IPS-20b (cell line): Measurements from ENCODE around the gene CCDC71L.

ENCODE experiments used
- H3K27ac ChIP-seq: one replicate; pipeline ENCODE4 v1.5.1; 2013; ENCODE audit warnings: low read length
- H3K27me3 ChIP-seq: 2 replicates; pipeline ENCODE4 v1.6.1; 2013; ENCODE audit warnings: mild to moderate bottlenecking, low read length, inconsistent platforms; ENCODE audit not compliant: insufficient read depth
- H3K36me3 ChIP-seq: 2 replicates; pipeline ENCODE4 v1.6.1; 2013; ENCODE audit warnings: low read depth, mild to moderate bottlenecking, inconsistent platforms, low read length, moderate library complexity; ENCODE audit not compliant: insufficient read depth
- H3K4me1 ChIP-seq: 2 replicates; pipeline ENCODE4 v1.6.1; 2013; ENCODE audit warnings: mild to moderate bottlenecking, control low read depth, inconsistent platforms, low read length, moderate library complexity; ENCODE audit not compliant: insufficient read depth
- H3K4me3 ChIP-seq: 2 replicates; pipeline ENCODE4 v1.5.1; 2013; ENCODE audit warnings: mild to moderate bottlenecking, low read length, inconsistent platforms
- H3K9ac ChIP-seq: 2 replicates; pipeline ENCODE4 v1.6.1; 2013; ENCODE audit warnings: low read depth, mild to moderate bottlenecking, inconsistent platforms, low read length, moderate library complexity
- H3K9me3 ChIP-seq: 2 replicates; pipeline ENCODE4 v1.6.1; 2013; ENCODE audit warnings: mild to moderate bottlenecking, low read depth, low read length, inconsistent platforms; ENCODE audit not compliant: insufficient read depth

The CCDC71L gene

DNA sequence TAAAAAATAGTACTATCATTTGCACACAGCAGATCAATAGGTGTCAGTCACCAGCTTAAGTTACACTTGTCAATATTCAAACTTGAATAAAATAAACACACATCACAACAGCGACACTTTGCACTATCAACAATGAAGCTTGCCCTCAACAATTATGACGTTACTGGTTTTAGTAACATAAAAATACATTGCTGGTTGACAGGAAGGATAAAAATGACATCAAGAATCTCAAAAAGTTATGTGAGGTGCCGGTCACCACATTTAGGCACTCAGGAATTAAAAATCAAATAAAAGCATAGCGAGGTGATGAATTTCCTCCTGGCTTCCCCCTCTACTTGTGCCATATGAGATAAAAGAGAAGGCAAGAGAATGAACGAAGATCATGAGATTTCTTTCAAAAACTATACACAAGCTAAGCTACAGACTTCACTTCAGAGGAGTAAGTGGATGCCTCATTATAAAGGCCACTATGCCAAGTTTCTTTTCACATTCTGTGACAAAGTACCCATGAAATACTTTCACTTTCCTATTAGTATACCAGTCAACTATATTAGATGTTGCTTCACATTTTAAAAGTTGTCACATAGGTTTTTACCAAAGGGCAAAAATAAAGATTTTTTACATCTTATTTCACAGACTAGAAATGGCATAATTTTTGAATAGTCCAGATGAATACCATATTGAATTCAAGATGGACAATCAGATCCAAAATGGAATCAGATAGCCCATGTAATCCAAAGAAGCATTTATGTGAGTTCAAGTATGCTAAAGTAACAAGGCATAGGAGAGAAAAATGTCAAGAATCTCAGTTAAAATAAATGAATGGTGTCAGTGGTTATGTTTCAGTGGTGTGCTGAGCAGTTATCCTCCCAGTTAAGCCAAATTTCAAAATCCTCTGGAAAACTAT is 3.6 kb downstream of the CCDC71L start:
- H3K36me3 ChIP-seq, result no peaks in the 10 kb centered on the region
- H3K27ac ChIP-seq, result no peak overlapping the region
- H3K4me3 ChIP-seq, result no peak overlapping the region
- peaks cover 3% of the 10 kb centered on the region; the same call in 1 of the 2 replicates for H3K4me1 ChIP-seq
- H3K27me3 ChIP-seq, result no peaks in the 10 kb centered on the region
- H3K9me3 ChIP-seq, result no peaks in the 10 kb centered on the region
- no peak overlapping the region for H3K9ac ChIP-seq

DNA sequence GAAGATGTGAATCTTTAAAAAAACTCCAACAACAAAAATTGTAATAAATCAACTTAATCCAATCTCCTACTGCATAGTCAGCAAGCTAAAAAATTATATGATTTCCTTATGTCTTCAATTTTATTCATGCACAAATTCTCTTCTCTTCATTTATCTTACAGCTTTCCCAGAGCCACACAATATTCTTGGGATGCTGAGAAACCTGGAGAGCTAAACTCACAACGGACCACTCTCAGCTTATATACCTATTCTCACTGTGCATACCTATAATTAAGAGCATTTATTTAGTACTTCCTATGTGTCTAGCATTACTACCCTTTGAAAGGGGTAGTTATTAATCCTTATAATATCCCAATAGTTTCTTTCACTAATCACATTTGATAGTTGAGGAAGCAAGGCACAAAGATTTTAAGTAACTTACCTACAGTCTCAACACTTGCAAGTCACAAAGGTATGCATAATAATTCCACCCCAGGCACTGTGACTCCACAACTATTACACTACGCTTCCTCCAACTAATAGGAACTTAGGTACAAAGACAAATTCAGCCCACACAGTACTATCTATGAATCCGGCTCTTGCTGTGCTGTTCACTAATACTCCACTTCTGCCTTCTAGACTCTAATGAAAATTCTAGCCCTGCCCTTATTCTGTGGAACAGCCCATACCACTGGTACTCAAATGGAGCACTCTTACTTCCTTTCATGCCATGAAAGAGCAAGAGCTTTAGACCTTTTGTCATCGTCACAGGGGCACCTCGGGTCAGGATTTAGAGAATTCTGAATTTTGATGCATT is 5.1 kb downstream of the CCDC71L start:
- no peak overlapping the region for H3K27ac ChIP-seq
- peaks cover 3% of the 10 kb centered on the region; the same call in 1 of the 2 replicates for H3K4me1 ChIP-seq
- H3K9ac ChIP-seq, result no peak overlapping the region
- no peaks in the 10 kb centered on the region for H3K27me3 ChIP-seq
- no peak overlapping the region for H3K4me3 ChIP-seq
- H3K9me3 ChIP-seq, result no peaks in the 10 kb centered on the region
- no peaks in the 10 kb centered on the region for H3K36me3 ChIP-seq

DNA sequence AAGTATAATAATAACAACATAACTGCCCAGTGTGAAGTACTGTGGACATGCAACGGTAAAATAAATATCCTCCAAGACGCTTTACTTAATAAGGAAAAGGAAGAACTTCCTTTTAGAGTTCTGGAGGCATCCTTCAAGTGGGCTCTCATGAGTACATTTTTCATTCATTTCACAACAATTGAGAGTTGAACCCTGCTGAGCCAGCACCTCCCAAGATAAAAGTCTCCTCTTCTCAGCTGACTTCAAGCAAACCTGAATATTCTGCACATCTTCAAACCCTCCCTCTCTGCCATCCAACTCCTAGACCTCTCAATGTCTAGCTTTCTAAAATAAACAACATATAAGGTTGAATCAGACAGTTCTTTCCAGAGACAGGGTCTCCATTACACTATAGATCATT is 7.5 kb downstream of the CCDC71L start:
- H3K9me3 ChIP-seq, result no peaks in the 10 kb centered on the region
- H3K4me1 ChIP-seq, result no peaks in the 10 kb centered on the region
- no peak overlapping the region for H3K27ac ChIP-seq
- H3K4me3 ChIP-seq, result no peak overlapping the region
- no peak overlapping the region for H3K9ac ChIP-seq
- H3K27me3 ChIP-seq, result no peaks in the 10 kb centered on the region
- no peaks in the 10 kb centered on the region for H3K36me3 ChIP-seq

- no peaks in the 10 kb centered on the region for H3K27me3 ChIP-seq
- H3K27ac ChIP-seq, result no peak overlapping the region
- no peak overlapping the region for H3K4me3 ChIP-seq
- H3K36me3 ChIP-seq, result no peaks in the 10 kb centered on the region
- H3K4me1 ChIP-seq, result no peaks in the 10 kb centered on the region
- no peaks in the 10 kb centered on the region for H3K9me3 ChIP-seq
- H3K9ac ChIP-seq, result no peak overlapping the region
Measured at GRCh38 chr7:106652909-106653308, 8.0 kb downstream of the CCDC71L start.

GRCh38 chr7:106652092-106652491 is 8.9 kb downstream of the CCDC71L start:
- H3K27ac ChIP-seq, result no peak overlapping the region
- no peak overlapping the region for H3K9ac ChIP-seq
- H3K27me3 ChIP-seq, result no peaks in the 10 kb centered on the region
- H3K4me3 ChIP-seq, result no peak overlapping the region
- H3K36me3 ChIP-seq, result no peaks in the 10 kb centered on the region
- no peaks in the 10 kb centered on the region for H3K9me3 ChIP-seq
- H3K4me1 ChIP-seq, result no peaks in the 10 kb centered on the region

GRCh38 chr7:106646256-106646655 is 14.7 kb downstream of the CCDC71L start:
- Histone ChIP-seq H3K9ac (no peak overlapping the region), H3K27me3 (no peaks in the 10 kb centered on the region), H3K4me1 (no peaks in the 10 kb centered on the region), H3K27ac (no peak overlapping the region), H3K9me3 (no peaks in the 10 kb centered on the region), H3K4me3 (no peak overlapping the region), H3K36me3 (no peaks in the 10 kb centered on the region)

DNA sequence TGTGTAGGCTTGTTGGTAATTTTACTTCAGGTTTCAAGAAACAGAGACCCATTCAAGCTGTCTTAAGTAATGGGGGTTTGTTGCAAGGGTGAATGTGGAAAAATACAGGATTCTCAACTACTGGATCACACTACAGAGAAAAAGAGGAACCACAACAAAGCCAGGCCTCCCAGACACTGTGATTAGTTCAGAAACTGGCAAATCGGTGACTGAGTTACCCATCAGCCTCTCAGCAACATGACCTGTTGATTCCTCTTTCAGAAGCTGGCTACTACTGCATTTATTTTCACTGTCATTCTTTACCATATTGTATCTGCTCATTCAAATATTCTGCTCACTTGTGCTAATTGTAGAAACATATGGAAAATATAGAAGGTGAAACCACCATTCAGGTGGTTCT is 16.0 kb downstream of the CCDC71L start:
- Histone ChIP-seq H3K27me3 (no peaks in the 10 kb centered on the region), H3K9me3 (no peaks in the 10 kb centered on the region), H3K27ac (no peak overlapping the region), H3K4me1 (no peaks in the 10 kb centered on the region), H3K36me3 (no peaks in the 10 kb centered on the region), H3K9ac (no peak overlapping the region), H3K4me3 (no peak overlapping the region)

GRCh38 chr7:106643216-106644000 is 17.6 kb downstream of the CCDC71L start:
- Histone ChIP-seq H3K4me1 (no peaks in the 10 kb centered on the region), H3K4me3 (no peak overlapping the region), H3K27ac (no peak overlapping the region), H3K9me3 (no peaks in the 10 kb centered on the region), H3K36me3 (no peaks in the 10 kb centered on the region), H3K9ac (no peak overlapping the region), H3K27me3 (no peaks in the 10 kb centered on the region)

DNA sequence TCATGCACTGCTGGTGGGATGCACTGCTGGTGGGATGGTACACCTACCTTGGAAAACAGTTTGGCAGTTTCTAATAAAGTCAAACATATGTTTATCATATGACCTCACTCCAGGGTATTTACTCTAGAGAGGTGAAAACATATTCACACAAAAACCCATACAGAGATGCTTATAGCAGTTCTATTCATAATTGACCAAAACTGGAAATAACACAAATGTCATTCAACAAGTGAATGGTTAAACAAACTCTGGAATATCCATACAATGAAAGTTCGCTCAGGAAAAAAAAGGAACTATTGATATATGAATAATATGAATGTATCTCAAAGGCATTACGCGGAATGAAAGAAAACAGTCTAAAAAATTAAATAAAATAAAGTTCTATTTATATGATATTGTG is 19.5 kb downstream of the CCDC71L start:
- Histone ChIP-seq H3K27me3 (no peaks in the 10 kb centered on the region), H3K4me3 (no peak overlapping the region), H3K4me1 (no peaks in the 10 kb centered on the region), H3K9ac (no peak overlapping the region), H3K9me3 (no peaks in the 10 kb centered on the region), H3K27ac (no peak overlapping the region), H3K36me3 (no peaks in the 10 kb centered on the region)

- H3K4me3 ChIP-seq, result no peak overlapping the region
- no peaks in the 10 kb centered on the region for H3K4me1 ChIP-seq
- no peaks in the 10 kb centered on the region for H3K9me3 ChIP-seq
- no peak overlapping the region for H3K27ac ChIP-seq
- no peak overlapping the region for H3K9ac ChIP-seq
- H3K36me3 ChIP-seq, result no peaks in the 10 kb centered on the region
- H3K27me3 ChIP-seq, result no peaks in the 10 kb centered on the region
Measured at GRCh38 chr7:106640368-106641141, 20.4 kb downstream of the CCDC71L start.
